ENCODE results near the gene PPP1R17.

The PPP1R17 gene

GRCh38 chr7:31702354-31702753 lies 15.3 kb downstream of the PPP1R17 start:
- DNase-seq: no peak

DNA sequence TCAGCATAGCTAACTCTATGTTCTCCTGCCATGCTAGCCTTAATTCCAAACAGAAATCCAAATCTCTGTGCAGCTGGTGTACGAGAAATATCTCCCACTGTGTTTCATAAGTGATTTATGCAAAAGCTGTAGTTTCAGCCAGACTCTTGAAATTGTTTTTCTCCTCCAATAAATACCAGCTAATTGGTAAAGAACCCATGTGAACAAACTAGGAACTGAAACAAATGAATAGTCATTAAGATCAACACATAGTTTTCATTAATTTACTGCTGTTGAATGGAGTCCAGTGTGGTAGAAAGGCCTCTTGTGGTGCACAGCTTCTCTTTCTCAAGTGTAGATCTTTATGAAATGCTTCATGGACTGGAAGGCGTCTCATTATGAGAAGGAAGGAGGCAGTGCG lies 18.4 kb downstream of the PPP1R17 start:
- no peak for DNase-seq

DNA sequence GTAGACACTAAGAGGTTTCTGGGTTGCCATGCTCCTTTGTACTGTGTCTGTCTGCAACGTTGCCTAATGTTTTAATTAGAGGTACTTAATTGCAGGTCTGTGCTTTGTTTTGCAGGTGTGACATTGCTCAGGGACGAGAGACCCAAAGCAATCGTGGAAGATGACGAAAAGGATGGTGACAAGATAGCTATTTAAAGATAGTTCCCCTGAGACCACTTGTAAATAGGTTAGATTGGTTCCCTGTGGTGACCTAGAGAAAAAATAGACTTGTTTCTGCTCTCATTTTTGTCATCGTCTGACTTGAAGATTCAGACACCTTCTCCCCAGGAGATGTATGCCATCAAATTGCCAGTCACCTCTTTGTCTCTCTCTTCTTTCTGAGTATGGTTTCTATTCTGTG lies 20.1 kb downstream of the PPP1R17 start:
- no peak for DNase-seq

DNA sequence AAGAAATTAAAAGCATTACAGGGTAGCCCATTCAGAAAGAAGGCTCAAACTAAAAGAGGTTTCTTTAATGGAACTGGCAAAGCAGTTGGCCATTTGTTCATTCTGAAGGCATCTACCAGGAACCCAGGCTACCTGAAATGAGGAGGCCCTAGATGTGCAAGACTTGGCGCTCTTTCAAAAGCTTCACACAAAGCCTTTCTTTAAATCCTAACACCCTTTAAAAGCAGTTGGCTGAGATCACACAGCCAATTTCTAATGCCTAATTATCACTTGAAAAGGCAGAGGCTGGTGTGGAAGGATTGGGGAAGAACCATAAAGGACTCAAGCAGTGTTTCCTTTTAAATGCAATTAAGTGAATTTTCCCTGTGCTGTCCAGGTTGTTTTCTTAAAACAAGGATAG lies 23.2 kb downstream of the PPP1R17 start:
- no peak for DNase-seq

- no peak for DNase-seq
Measured at GRCh38 chr7:31716355-31716754, 29.3 kb downstream of the PPP1R17 start.

DNA sequence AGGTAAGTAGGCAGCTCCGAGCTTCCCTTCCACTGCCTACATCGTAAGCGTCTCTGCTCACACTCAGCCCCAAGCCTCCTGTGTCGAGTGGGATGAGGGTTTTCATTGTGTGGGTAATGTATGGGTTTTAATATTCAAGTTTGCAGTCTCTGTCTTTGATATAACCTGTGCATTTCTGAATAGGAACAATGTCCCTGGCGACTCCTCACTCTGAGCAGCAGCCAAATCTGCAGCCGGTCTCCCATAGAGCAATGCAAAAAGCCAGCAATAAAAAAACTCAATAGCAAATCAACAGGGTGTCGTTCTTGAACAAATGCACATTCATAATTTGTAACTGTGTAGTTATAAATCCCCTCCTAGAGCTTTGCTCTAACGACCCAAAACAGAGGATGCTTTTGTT lies 33.4 kb downstream of the PPP1R17 start:
- no peak for DNase-seq

GRCh38 chr7:31724696-31725095 lies 37.7 kb downstream of the PPP1R17 start:
- DNase-seq: no peak

GRCh38 chr7:31729195-31729804 lies 42.3 kb downstream of the PPP1R17 start:
- no peak for DNase-seq

GRCh38 chr7:31734456-31734855 lies 47.4 kb downstream of the PPP1R17 start:
- DNase-seq: no peak

- no peak for DNase-seq
Measured at GRCh38 chr7:31735991-31736982, 49.3 kb downstream of the PPP1R17 start.

DNA sequence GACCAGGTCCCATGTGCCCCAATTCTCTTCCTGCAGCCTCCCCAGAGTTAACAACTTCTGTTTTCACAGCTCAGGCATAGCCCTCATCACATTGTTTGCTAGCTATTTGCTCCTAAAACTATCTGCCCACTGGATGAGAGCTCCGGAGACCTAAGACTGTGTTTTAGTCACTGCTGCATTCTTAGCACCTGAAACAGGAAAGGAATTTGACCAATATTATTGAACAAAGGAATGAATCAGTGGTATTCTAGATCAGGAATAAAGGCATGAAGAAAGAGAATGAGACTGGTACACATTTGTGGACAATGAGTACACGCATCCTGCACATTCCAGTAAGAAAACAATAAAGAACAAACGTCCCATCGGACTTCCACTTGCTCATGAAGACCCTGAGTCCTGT lies 54.8 kb downstream of the PPP1R17 start:
- DNase-seq: no peak

GRCh38 chr7:31744294-31744874 lies 57.4 kb downstream of the PPP1R17 start:
- DNase-seq: no peak

- DNase-seq: no peak
Measured at GRCh38 chr7:31747553-31747952, 60.5 kb downstream of the PPP1R17 start.

DNA sequence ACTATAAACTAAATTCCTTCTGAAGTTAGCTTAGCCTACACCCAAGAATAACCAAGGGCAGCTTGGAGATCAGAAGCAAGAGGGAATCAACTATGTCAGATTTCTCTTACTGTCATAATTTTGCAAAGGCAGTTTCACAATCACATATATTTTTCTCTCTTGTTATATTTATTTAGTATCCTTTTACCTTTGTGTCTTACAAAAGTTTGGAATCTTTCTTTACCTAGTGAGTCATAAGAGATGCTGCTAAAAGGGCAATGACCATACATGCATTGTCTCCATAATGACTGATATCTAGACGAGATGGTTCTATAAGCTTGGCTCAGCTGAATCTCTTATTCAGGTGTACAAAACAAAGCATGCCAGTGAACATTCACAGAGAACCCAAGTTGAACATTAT lies 61.1 kb downstream of the PPP1R17 start:
- no peak for DNase-seq

- DNase-seq: no peak
Measured at GRCh38 chr7:31751726-31752125, 64.7 kb downstream of the PPP1R17 start.
